ENCODE results near the gene HPSE. TPM values are rescaled to one million over a fixed set of nuclear protein-coding genes. Genes with fewer than 3 reads are reported as not detected.
A peak's percentile ranks its signal among the peaks of the same experiment; 100 is the strongest.

HPSE gene
- total and polyA plus RNA-seq, 2 donors (not counting 1 experiment from before 2014, with no cell fraction given) = 1.3 to 2.6 TPM

GRCh38 chr4:83252782-83253405, 81.8 kb downstream of the HPSE start:
- no peaks in the 10 kb centered on the region for H3K9me3 Mint-ChIP-seq (ENCODE audit: insufficient read depth)
- Histone ChIP-seq H3K27me3 (replicated peaks in 1 of 4; ENCODE audit: control extremely low read depth in 1 of 4, control insufficient read depth in 3 of 4, insufficient read depth in 4 of 4, low read length in 3 of 4) (no peaks in the 10 kb centered on the region), H3K4me2 (replicated peaks; ENCODE audit: low read depth, low read length, poor library complexity, severe bottlenecking) (peak overlapping the region; percentile 40), H3K27ac (ENCODE audit: low read length in 2 of 2) (peak overlapping the region in 1 of 2 donors; percentile 3), H3K79me2 (ENCODE audit: control insufficient read depth, insufficient read depth, low read length) (peaks cover 2% of the 10 kb centered on the region), H3K4me1 (ENCODE audit: control insufficient read depth in 2 of 2, insufficient read depth in 2 of 2, low read length in 2 of 2) (peaks cover 46 to 49% of the 10 kb centered on the region in 2 donors), H4K20me1 (ENCODE audit: control insufficient read depth, insufficient read depth, low read length, poor library complexity, severe bottlenecking) (no peaks in the 10 kb centered on the region), H3K9ac (ENCODE audit: low read length) (no peak overlapping the region), H3K9me3 (ENCODE audit: control extremely low read depth in 1 of 3, control insufficient read depth in 2 of 3, insufficient read depth in 1 of 3, low read length in 2 of 3) (no peaks in the 10 kb centered on the region), H3K4me3 (ENCODE audit: control extremely low read depth in 1 of 5, extremely low read depth in 1 of 5, insufficient read depth in 1 of 5, low read depth in 2 of 5, low read length in 4 of 5) (no peak overlapping the region), H2AFZ (ENCODE audit: insufficient read depth, low read depth, low read length, poor library complexity, severe bottlenecking) (peak overlapping the region; percentile 62), H3K36me3 (replicated peaks in 1 of 2; ENCODE audit: control extremely low read depth in 1 of 2, control insufficient read depth in 1 of 2, extremely low read depth in 1 of 2, insufficient read depth in 2 of 2, low read length in 1 of 2) (no peaks in the 10 kb centered on the region)
- no peaks in the 10 kb centered on the region for H3K27me3 Mint-ChIP-seq
- WGBS (ENCODE audit: insufficient coverage) = no CpG with 5 or more reads among the region's 7 CpGs
- peak overlapping the region; percentile 65 for H3K27ac Mint-ChIP-seq
- POLR2A ChIA-PET = interaction anchor here (0.7 to 2.8 kb wide), 3 partner anchors 15 to 151 kb away, joined by 4 to 11 read pairs (median 5); no protein-coding TSS in a partner anchor
- peaks cover 53% of the 10 kb centered on the region for H3K4me1 Mint-ChIP-seq
- intact Hi-C loops (cut with micrococcal nuclease) = loop anchor here (1.0 to 5.0 kb wide), 2 partner anchors 36 to 81 kb away; no protein-coding TSS in a partner anchor
- CTCF ChIA-PET = interaction anchor here (0.7 to 8.6 kb wide), 28 partner anchors 10 to 204 kb away, joined by 3 to 71 read pairs (median 5); partner anchors contain the start of gene PLAC8
- no peak overlapping the region for H3K4me3 Mint-ChIP-seq
- ATAC-seq (ENCODE audit: low read depth) = peak; percentile 69
- TF ChIP-seq CTCF (IDR thresholded peaks at IDR 0.05) (peak; percentile 85), EZH2 (IDR thresholded peaks at IDR 0.05; ENCODE audit: borderline replicate concordance, insufficient read depth, low read depth, low read length, poor library complexity, severe bottlenecking) (no peak)
- peak; percentile 82 for DNase-seq

DNA sequence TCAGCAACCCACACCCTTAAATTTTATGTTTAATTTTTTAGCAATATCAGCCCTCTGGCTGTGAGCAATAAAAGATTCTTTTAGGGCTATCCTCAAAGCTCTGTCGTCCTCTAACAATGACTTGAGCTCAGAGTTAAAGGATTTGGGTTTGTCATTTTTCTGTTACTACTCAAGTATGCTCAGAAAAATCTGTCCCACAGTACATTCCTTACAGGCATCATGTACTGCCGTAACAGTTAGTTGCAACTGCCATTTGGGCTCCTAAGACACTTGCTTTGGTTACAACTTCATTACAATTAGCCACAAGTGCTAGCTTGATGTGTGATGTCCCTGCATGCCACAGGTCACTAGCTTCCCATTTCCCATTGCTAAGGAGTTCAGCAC, 83.2 kb downstream of the HPSE start:
- peaks cover 34 to 35% of the 10 kb centered on the region in 2 donors for H3K4me1 ChIP-seq (ENCODE audit: control insufficient read depth in 2 of 2, insufficient read depth in 2 of 2, low read length in 2 of 2)
- H2AFZ ChIP-seq (ENCODE audit: insufficient read depth, low read depth, low read length, poor library complexity, severe bottlenecking) = no peak overlapping the region
- Mint-ChIP-seq H3K4me1 (peaks cover 48% of the 10 kb centered on the region), H3K27me3 (no peaks in the 10 kb centered on the region), H3K4me3 (no peak overlapping the region), H3K9me3 (ENCODE audit: insufficient read depth) (no peaks in the 10 kb centered on the region), H3K27ac (peak overlapping the region; percentile 65)
- intact Hi-C loops (cut with micrococcal nuclease) = loop anchor here (5.0 kb wide), 1 partner anchor 79 kb away; no protein-coding TSS in a partner anchor
- H4K20me1 ChIP-seq (ENCODE audit: control insufficient read depth, insufficient read depth, low read length, poor library complexity, severe bottlenecking) = no peaks in the 10 kb centered on the region
- CTCF ChIA-PET = interaction anchor here (0.7 to 8.6 kb wide), 23 partner anchors 9 to 180 kb away, joined by 3 to 71 read pairs (median 5); partner anchors contain the start of gene PLAC8
- ATAC-seq (ENCODE audit: low read depth) (no peak), DNase-seq (no peak)
- TF ChIP-seq EZH2 (IDR thresholded peaks at IDR 0.05; ENCODE audit: borderline replicate concordance, insufficient read depth, low read depth, low read length, poor library complexity, severe bottlenecking) = no peak
- TF ChIP-seq CTCF (IDR thresholded peaks at IDR 0.05) = no peak
- H3K9ac ChIP-seq (ENCODE audit: low read length) = no peak overlapping the region
- H3K4me3 ChIP-seq (ENCODE audit: control extremely low read depth in 1 of 5, extremely low read depth in 1 of 5, insufficient read depth in 1 of 5, low read depth in 2 of 5, low read length in 4 of 5) = no peak overlapping the region
- no peaks in the 10 kb centered on the region for H3K9me3 ChIP-seq (ENCODE audit: control extremely low read depth in 1 of 3, control insufficient read depth in 2 of 3, insufficient read depth in 1 of 3, low read length in 2 of 3)
- WGBS (ENCODE audit: insufficient coverage) = 94% methylated on average over 2 of the region's 2 CpGs
- H3K36me3 ChIP-seq (replicated peaks in 1 of 2; ENCODE audit: control extremely low read depth in 1 of 2, control insufficient read depth in 1 of 2, extremely low read depth in 1 of 2, insufficient read depth in 2 of 2, low read length in 1 of 2) = no peaks in the 10 kb centered on the region
- H3K27me3 ChIP-seq (replicated peaks in 1 of 4; ENCODE audit: control extremely low read depth in 1 of 4, control insufficient read depth in 3 of 4, insufficient read depth in 4 of 4, low read length in 3 of 4) = no peaks in the 10 kb centered on the region
- H3K27ac ChIP-seq (ENCODE audit: low read length in 2 of 2) = no peak overlapping the region
- H3K4me2 ChIP-seq (replicated peaks; ENCODE audit: low read depth, low read length, poor library complexity, severe bottlenecking) = no peak overlapping the region
- H3K79me2 ChIP-seq (ENCODE audit: control insufficient read depth, insufficient read depth, low read length) = no peaks in the 10 kb centered on the region
- POLR2A ChIA-PET = interaction anchor here (0.8 to 1.3 kb wide), 3 partner anchors 138 to 164 kb away, joined by 3 read pairs; no protein-coding TSS in a partner anchor
